Amniotic epithelial cell (primary cell): ENCODE measurements around the gene BICRA.
"Not testable (repeated sequence)": the region's sequence is repeated elsewhere in the genome, so short reads cannot be mapped to it uniquely, and the experiment has no call there.

Experiments used
- DNase-seq: peaks from one replicate; pipeline ENCODE4 v3.0.0-alpha.2; 2010; ENCODE audit warnings: low read depth

BICRA gene

DNA sequence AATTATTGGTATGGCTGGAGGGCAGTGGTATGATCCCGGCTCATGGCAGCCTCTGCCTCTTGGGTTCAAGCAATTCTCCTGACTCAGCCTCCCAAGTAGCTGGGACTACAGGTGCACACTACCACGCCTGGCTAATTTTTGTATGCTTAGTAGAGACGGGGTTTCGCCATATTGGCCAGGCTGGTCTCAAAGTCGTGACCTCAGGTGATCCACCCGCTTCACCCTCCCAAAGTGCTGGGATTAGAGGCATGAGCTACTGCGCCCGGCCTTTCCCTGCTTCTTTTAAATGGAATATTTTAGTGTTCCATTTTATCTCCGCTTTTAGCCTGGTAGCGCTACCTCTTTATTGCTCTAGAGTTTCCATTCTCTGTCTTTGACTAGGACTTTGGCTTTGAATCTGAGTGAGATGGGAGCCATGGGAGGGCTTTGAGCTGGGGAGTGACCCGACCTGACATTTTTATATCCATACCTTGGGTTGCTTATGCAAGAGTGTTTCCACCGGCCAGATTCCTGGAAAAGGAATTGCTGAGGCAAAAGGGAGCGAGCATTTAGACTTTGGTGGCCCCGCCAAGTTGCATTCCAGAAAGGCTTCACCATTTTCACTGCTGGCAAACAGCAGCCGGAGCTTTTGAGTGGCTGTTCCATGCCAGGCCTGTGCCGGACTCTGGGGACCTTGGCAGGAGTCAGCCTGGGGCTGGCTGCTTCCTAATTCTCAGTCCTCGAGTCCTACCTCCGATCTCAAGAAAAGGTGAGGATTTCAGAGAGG, 22.9 kb downstream of the BICRA start:
- no peak for DNase-seq

DNA sequence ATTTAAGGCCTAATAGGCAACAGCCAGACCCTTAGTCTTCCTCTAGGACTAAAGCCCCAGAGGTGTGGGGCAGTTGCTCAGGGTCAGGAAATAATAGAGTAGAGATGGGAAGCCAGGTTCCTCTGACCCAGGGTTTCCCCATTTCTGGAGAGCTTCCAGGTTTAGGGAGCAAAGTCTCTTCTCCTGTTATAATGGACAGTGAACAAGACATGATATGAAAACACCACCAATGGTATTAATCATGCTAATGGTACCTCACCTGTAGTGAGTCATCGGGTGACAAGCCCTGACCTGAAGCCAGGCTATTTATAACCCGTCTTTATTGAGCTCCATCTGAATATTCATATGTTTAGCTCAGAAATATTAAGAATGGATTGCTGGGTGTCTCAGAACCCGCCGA, 24.6 kb downstream of the BICRA start:
- DNase-seq: no peak

GRCh38 chr19:47633996-47634395, 25.1 kb downstream of the BICRA start:
- DNase-seq: no peak

GRCh38 chr19:47635152-47635754, 26.3 kb downstream of the BICRA start:
- DNase-seq: not testable (repeated sequence)

DNA sequence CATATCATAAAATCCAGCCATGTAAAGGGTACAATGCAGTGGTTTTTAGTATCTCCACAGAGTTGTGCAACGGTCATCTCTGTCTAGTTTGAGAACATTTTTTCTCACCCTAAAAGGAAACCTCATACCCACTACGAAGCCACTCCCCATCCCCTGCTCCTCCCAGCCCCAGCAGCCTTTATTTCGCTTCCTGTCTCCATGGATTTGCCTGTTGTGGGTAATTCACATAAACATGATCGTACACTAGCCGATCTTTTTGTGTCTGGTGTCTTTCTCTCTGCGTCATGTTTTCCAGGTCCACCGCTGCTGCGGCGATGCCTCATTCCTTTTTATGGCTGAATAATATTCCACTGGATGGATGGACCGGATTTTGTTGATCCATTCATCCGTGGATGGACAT, 28.6 kb downstream of the BICRA start:
- DNase-seq: peak; percentile 96

- DNase-seq: peak; percentile 67
Measured at GRCh38 chr19:47641891-47642485, 33.1 kb downstream of the BICRA start.

GRCh38 chr19:47643281-47643680, 34.3 kb downstream of the BICRA start:
- no peak for DNase-seq

DNA sequence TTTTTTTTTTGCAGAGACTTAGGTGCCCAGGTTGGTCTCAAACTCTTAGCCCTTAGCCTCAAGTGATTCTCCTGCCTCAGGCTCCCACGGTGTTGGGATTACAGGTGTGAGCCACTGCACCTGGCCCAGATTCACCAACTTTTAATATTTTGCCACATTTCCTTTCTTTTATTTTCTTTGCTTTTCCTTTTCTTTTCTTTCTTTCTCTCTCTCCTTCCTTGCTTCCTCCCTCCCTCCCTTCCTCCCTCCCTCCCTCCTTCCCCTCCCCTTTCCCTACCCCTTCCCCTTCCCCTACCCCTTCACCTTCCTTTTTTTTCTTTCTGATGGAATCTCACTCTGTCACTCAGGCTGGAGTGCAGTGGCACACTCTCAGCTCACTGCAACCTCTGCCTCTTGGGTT, 35.3 kb downstream of the BICRA start:
- no peak for DNase-seq

GRCh38 chr19:47644743-47645482, 36.0 kb downstream of the BICRA start:
- no peak for DNase-seq

GRCh38 chr19:47646924-47647323, 38.0 kb downstream of the BICRA start:
- no peak for DNase-seq

GRCh38 chr19:47649588-47649987, 40.7 kb downstream of the BICRA start:
- no peak for DNase-seq

DNA sequence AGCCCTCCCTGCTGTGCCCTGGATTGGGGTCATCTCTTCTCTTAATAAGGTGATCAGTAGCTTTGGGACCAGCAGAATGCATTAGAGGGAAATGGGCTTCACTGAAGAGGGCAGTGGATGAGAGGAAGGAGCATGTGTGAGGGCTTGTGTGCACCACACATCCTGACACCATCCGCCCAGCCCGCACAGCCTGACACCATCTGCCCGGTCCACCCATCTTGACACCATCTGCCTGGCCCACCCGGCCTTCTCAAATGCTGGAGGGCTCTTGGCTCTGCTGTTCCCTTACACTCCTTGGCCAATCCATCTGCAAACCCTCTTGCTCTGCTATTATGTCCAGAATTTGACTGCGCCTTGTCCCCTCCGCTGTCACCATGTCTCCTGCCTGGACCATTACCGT, 41.8 kb downstream of the BICRA start:
- no peak for DNase-seq

DNA sequence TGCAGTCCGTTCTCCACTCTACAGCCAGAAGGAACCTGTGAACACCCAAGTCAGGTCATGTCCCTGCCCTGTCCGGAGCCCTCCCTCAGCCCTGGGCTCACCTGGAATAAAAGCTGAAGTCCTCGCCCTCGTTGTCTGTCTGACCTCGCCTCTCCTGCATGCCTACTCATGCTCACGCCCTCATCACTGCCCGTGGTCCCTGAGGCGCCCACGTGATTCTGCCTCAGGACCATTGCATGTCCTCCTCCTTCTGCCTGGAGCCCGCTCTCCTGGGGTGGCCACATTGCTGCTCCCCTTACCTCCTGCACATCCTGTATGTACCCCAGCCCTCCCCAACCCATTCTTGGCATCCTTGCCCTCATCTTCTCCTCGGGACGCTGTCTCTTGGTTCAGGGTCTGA, 42.2 kb downstream of the BICRA start:
- DNase-seq: no peak

DNA sequence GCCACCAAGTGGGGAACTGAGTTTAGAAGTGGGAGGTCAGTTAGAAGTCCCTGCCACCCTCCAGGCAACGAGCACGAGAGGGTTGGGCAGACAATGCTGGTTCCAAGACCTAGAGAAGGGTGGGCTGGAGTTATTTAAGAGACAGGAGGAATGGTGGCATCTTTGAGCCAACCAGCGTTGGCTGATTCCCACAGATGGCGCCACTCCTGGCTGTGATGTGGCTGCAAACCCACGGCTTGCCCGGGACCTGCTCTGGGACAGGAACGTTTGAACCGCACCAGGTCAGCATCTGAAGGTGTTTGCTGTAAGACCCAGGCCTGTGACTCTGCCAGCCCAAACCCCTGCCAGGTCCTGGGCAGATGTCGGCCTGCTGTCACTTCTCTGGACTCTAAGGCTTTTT, 42.8 kb downstream of the BICRA start:
- no peak for DNase-seq

DNA sequence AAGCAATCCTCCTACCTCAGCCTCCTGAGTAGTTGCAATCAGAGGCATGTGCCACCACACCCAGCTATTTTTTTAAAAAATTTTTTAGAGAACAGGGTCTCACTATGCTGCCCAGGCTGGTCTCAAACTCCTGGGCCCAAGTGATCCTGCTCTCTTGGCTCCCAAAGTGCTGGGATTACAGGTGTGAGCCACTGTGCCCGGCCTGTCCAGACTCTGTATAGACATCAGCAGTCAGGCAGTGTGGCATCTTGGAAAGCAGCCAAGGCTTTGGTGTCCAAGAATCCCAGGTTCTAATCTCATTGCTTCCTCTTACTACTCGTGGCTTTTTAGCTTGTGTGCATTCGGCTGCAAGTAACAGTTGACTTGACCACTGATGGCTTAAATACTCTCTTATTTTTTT, 43.4 kb downstream of the BICRA start:
- no peak for DNase-seq

DNA sequence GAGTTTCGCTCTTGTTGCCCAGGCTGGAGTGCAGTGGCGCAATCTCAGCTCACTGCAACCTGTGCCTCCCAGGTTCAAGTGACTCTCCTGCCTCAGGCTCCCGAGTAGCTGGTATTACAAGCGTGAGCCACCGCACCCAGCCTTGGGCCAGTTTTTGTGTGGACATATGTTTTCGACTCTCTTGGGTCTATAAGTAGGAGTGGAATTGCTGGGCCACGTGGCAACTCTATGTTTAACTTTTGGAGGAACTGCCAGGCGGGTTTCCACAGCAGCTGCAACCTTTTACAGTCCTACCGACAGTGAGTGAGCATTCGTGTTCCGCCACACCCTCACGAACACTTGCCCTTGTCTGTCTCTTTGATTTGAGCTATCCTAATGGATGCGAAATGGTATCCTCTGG, 44.9 kb downstream of the BICRA start:
- no peak for DNase-seq

DNA sequence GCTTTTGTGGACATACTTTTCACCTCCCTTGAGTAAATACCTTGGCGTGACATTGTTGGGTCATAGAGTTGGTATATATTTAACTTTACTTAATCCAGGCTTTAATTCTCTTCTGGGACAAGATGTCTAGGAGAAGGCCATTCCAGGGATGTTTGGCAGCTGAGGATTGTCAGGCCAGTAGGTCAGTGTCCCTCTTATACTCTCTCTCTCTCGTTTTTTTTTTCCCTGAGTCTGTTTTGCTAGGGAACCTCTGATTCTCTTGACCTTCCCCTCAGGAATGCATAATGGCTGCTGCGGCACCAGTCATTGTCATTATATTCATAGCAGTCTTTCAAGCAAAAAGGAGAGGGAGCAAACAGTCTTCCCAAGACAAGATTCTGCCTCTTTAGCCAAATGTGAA, 48.8 kb downstream of the BICRA start:
- DNase-seq: no peak

DNA sequence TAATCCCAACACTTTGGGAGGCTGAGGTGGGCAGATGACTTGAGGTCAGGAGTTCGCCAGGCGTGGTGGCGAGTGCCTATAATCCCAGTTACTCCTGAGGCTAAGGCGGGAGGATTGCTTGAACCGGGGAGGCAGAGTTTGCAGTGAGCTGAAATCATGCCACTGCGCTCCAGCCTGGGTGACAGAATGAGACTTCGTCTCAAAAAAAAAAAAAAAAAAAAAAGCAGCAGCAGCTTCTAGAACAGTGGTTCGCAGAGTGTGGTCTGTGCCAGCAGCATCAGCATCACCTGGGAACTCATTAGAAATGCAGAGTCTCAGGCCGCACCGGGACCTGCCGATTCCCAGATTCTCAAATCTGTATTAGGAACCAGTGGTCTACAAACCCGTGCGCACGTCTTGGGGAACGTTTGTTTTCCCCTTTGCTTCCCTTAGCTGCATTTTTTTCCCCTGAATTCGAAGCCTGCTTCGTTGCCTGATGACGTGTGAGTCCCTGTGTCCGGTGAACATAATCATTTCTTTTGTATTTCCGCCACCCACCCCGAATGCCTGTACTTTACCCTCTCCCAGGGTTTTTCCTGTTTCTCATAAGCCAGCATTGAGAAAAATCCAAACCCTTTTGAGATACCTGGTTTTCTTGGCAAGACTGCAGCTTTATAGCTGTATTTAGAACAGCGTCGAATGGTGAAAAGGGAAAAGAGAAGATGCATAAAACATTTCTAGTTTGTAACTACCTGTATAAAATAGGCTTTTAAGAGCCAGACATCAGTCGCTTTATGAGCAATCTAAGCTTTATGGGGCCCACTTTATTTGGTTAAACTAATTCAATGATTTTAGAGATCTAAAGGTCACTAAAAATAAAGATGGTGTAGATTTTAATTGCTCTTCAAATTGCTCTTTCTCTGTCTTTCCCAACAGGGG, 49.8 kb downstream of the BICRA start:
- no peak for DNase-seq

- DNase-seq: peak; percentile 66
Measured at GRCh38 chr19:47660435-47660832, 51.5 kb downstream of the BICRA start.

- no peak for DNase-seq
Measured at GRCh38 chr19:47661161-47661560, 52.2 kb downstream of the BICRA start.

DNA sequence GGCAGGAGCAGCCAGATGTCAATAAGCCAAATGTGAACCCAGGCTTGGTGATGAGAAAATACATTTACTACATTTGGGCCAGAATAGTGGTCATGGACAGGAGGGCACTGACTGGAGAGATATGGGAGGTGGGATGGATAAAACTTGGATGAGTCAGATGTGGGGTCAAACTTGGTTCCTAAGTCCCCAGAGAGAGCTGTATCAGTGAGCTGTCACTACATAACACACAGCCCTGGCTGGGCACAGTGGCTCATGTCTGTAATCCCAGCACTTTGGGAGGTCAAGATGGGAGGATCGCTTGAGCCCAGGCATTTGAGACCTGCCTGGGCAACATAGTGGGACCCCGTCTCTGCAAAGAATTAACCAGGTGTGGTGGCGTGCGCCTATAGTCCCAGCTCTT, 52.7 kb downstream of the BICRA start:
- DNase-seq: no peak

DNA sequence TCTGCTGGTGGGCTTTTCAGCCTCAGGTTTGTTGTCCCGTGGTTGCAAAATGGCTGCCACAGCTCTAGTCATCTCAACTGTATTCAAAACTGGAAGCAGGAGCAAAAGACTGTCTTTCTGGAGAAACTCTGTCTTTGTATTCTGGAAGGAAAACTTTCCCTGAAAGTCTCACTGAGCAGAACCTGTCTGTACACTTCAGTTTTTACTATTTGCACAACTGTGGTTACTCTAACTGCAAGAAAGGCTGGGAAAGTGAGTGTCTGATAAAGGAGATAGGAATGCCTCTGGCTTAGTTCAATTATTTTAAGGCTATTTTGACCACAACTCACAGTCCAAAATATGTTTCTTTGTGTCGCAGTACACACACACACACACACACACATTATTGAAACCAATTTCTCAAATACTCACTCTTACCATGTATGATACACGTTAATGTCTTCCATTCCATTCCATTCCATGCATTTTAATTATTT, 54.5 kb downstream of the BICRA start:
- DNase-seq: peak; percentile 96
